H1 (cell line): ENCODE data around the gene FBLIM1. TPM values are rescaled to one million over a fixed set of nuclear protein-coding genes. Genes with fewer than 3 reads are reported as not detected.

Source experiments
- CTCF ChIA-PET: fragments of 300-600 bp; sonication (Branson Sonifier 250); formaldehyde crosslinking; loops from one replicate; lab custom pipeline; 2021; ENCODE audit not compliant: partially characterized antibody; lab: Charles Lee
- POLR2A ChIA-PET: fragments of 300-600 bp; sonication (Branson Sonifier 250); formaldehyde crosslinking; loops from one replicate; lab custom pipeline; 2021; ENCODE audit warnings: inconsistent platforms; ENCODE audit not compliant: partially characterized antibody; lab: Charles Lee
- DNase-seq, 2 experiments: peaks; one replicate each; pipeline versions ENCODE4 v3.0.0 to v3.0.0-alpha.2; 2010 to 2022; ENCODE audit warnings: low spot score in 2 of 2, low read depth in 1 of 2, mixed read lengths in 1 of 2
- FAIRE-seq: peaks from 2 replicates; lab custom pipeline; 2011; peaks lifted over from hg19 to GRCh38; lab: Jason Lieb, UNC
- H2AFZ ChIP-seq: 2 replicates; pipeline ENCODE4 v1.8.1; 2012; ENCODE audit warnings: low read length, inconsistent platforms
- H2AK5ac ChIP-seq: 2 replicates; pipeline ENCODE4 v1.6.1; 2013; ENCODE audit warnings: low read depth, low read length
- H2BK120ac ChIP-seq: replicated peaks from 2 replicates; pipeline ENCODE3; 2013; ENCODE audit warnings: low read depth, low read length, inconsistent platforms
- H2BK12ac ChIP-seq: 2 replicates; pipeline ENCODE4 v1.6.1; 2013; ENCODE audit warnings: low read depth, low read length
- H2BK15ac ChIP-seq: 2 replicates; pipeline ENCODE4 v1.6.1; 2013; ENCODE audit warnings: low read length
- H2BK20ac ChIP-seq: 2 replicates; pipeline ENCODE4 v1.6.1; 2013; ENCODE audit warnings: low read length
- H2BK5ac ChIP-seq: 2 replicates; pipeline ENCODE4 v1.6.1; 2013; ENCODE audit warnings: low read depth, low read length
- H3K14ac ChIP-seq: 2 replicates; pipeline ENCODE4 v1.6.1; 2013; ENCODE audit warnings: inconsistent platforms; ENCODE audit not compliant: insufficient read length
- H3K18ac ChIP-seq: 2 replicates; pipeline ENCODE4 v1.6.1; 2013; ENCODE audit warnings: low read length; ENCODE audit errors: extremely low read depth
- H3K23ac ChIP-seq: 2 replicates; pipeline ENCODE4 v1.6.1; 2013; ENCODE audit warnings: inconsistent platforms; ENCODE audit not compliant: insufficient read length
- H3K23me2 ChIP-seq: 2 replicates; pipeline ENCODE4 v1.6.1; 2013; ENCODE audit warnings: low read depth, low read length
- H3K27ac ChIP-seq: 2 replicates; pipeline ENCODE4 v1.6.1; 2011; ENCODE audit warnings: low read depth, low read length, inconsistent platforms
- H3K27me3 ChIP-seq, 4 experiments: replicated peaks in 1 of 4; 1 replicate in 1 of 4; 2 replicates in 3 of 4; pipeline versions ENCODE4 v1.6.1 to v1.8.1; 2011 to 2013; ENCODE audit warnings: low read length in 3 of 4, mild to moderate bottlenecking in 3 of 4, inconsistent platforms in 2 of 4, mixed read lengths in 2 of 4, moderate library complexity in 1 of 4; ENCODE audit not compliant: control insufficient read depth in 3 of 4, insufficient read depth in 3 of 4; ENCODE audit errors: extremely low read depth in 1 of 4
- H3K36me3 ChIP-seq, 4 experiments: 2 replicates each; pipeline versions ENCODE4 v1.6.1 to v1.8.1; 2011 to 2013; ENCODE audit warnings: mild to moderate bottlenecking in 4 of 4, low read length in 3 of 4, moderate library complexity in 2 of 4, control low read depth in 1 of 4, inconsistent platforms in 1 of 4; ENCODE audit not compliant: insufficient read depth in 4 of 4, control insufficient read depth in 2 of 4
- H3K4ac ChIP-seq: replicated peaks from 2 replicates; pipeline ENCODE3; 2013; ENCODE audit warnings: low read length, low read depth, mixed read lengths, inconsistent platforms; ENCODE audit not compliant: insufficient read length
- H3K4me1 ChIP-seq, 4 experiments: replicated peaks in 1 of 4; 1 replicate in 1 of 4; 2 replicates in 3 of 4; pipeline versions ENCODE4 v1.6.1 to v1.8.1; 2011 to 2013; ENCODE audit warnings: low read length in 3 of 4, inconsistent platforms in 2 of 4, mixed read lengths in 1 of 4; ENCODE audit not compliant: insufficient read depth in 4 of 4, control insufficient read depth in 3 of 4
- H3K4me2 ChIP-seq, 2 experiments: 2 replicates each; pipeline versions ENCODE4 v1.6.1 to v1.8.1; 2011 to 2013; ENCODE audit warnings: low read depth in 2 of 2, low read length in 2 of 2, control low read depth in 1 of 2, inconsistent platforms in 1 of 2, mild to moderate bottlenecking in 1 of 2; ENCODE audit not compliant: insufficient read depth in 1 of 2
- H3K4me3 ChIP-seq, 4 experiments: fragments of 200-600, 300-600 bp in 1 of 4; sonication (generic), shearing (Covaris generic), sonication (Bioruptor Twin) in 1 of 4; 2 replicates each; pipeline versions ENCODE4 v1.5.1 to v1.8.1; 2011 to 2016; ENCODE audit warnings: low read length in 4 of 4, low read depth in 3 of 4, control low read depth in 2 of 4, inconsistent platforms in 2 of 4, mild to moderate bottlenecking in 2 of 4, mixed read lengths in 1 of 4, moderate library complexity in 1 of 4; ENCODE audit not compliant: insufficient read depth in 2 of 4; ENCODE audit errors: extremely low read depth in 1 of 4
- H3K56ac ChIP-seq: replicated peaks from 2 replicates; pipeline ENCODE3; 2013; ENCODE audit warnings: low read depth, mild to moderate bottlenecking, mixed read lengths, low read length, inconsistent platforms; ENCODE audit not compliant: insufficient read length
- H3K79me1 ChIP-seq: 2 replicates; pipeline ENCODE4 v1.6.1; 2013; ENCODE audit warnings: low read depth, low read length, control low read depth
- H3K79me2 ChIP-seq, 2 experiments: 2 replicates each; pipeline versions ENCODE4 v1.6.1 to v1.8.1; 2012 to 2013; ENCODE audit warnings: low read length in 2 of 2, mild to moderate bottlenecking in 2 of 2, inconsistent platforms in 1 of 2; ENCODE audit not compliant: insufficient read depth in 2 of 2, control insufficient read depth in 1 of 2
- H3K9ac ChIP-seq, 4 experiments: replicated peaks in 1 of 4; 1 replicate in 1 of 4; 2 replicates in 3 of 4; pipeline versions ENCODE4 v1.6.1 to v1.8.1; 2011 to 2013; ENCODE audit warnings: low read depth in 3 of 4, low read length in 3 of 4, control low read depth in 2 of 4, mild to moderate bottlenecking in 2 of 4, moderate library complexity in 2 of 4, inconsistent platforms in 1 of 4; ENCODE audit errors: extremely low read depth in 1 of 4
- H3K9me3 ChIP-seq, 2 experiments: 2 replicates each; pipeline versions ENCODE4 v1.6.1 to v1.8.1; 2012 to 2013; ENCODE audit warnings: mild to moderate bottlenecking in 2 of 2, moderate library complexity in 2 of 2, control low read depth in 1 of 2, inconsistent platforms in 1 of 2, low read depth in 1 of 2, low read length in 1 of 2, mixed read lengths in 1 of 2; ENCODE audit not compliant: insufficient read depth in 2 of 2
- H4K20me1 ChIP-seq, 2 experiments: replicated peaks in 1 of 2; 2 replicates each; pipeline versions ENCODE3 to v1.8.1; 2011 to 2013; ENCODE audit warnings: inconsistent platforms in 2 of 2, low read length in 2 of 2, mild to moderate bottlenecking in 1 of 2; ENCODE audit not compliant: insufficient read depth in 2 of 2, control insufficient read depth in 1 of 2
- H4K5ac ChIP-seq: 2 replicates; pipeline ENCODE4 v1.6.1; 2013; ENCODE audit warnings: low read length, low read depth, mixed read lengths, inconsistent platforms; ENCODE audit not compliant: insufficient read length
- H4K8ac ChIP-seq: 2 replicates; pipeline ENCODE4 v1.8.0; 2013; ENCODE audit warnings: mild to moderate bottlenecking, moderate library complexity, low read length, inconsistent platforms; ENCODE audit not compliant: insufficient read depth; ENCODE audit errors: extremely low read depth
- H4K91ac ChIP-seq: replicated peaks from 2 replicates; pipeline ENCODE3; 2013; ENCODE audit warnings: low read length, mixed read lengths, inconsistent platforms; ENCODE audit not compliant: insufficient read length
- CBX5 ChIP-seq: fragments of 300-800, 300-1000 bp; sonication (generic); IDR thresholded peaks from 2 replicates; pipeline ENCODE4 v1.7.1; 2016; ENCODE audit warnings: antibody characterized with exemption, low read length, low read depth
- CHD1 ChIP-seq: IDR thresholded peaks from 2 replicates; pipeline ENCODE4 v1.6.1; 2012; ENCODE audit warnings: low read depth, low read length, improper control_type of control experiment
- KDM5A ChIP-seq: fragments of 200-600 bp; IDR thresholded peaks from 2 replicates; pipeline ENCODE4 v1.7.1; 2012; ENCODE audit warnings: mild to moderate bottlenecking, low read length, inconsistent platforms, mixed read lengths
- RFX5 ChIP-seq: IDR thresholded peaks from 2 replicates; pipeline ENCODE4 v1.6.1; 2011; ENCODE audit warnings: low read depth, low read length, improper control_type of control experiment, borderline replicate concordance
- SIX5 ChIP-seq: IDR thresholded peaks from 2 replicates; pipeline ENCODE4 v1.6.1; 2011; ENCODE audit warnings: mild to moderate bottlenecking, low read depth, low read length
- WGBS, 2 experiments: shearing (Covaris generic) in 1 of 2; methylation state at CpG; one replicate each; pipeline versions ENCODE4 v1.1.6 to v1.1.7; 2013 to 2015; ENCODE audit warnings: low lambda C conversion rate in 2 of 2, mixed read lengths in 2 of 2, inconsistent platforms in 1 of 2, low coverage in 1 of 2, missing lambda C conversion rate in 1 of 2; ENCODE audit not compliant: insufficient replicate concordance in 2 of 2, insufficient coverage in 1 of 2, insufficient read length in 1 of 2; ENCODE audit errors: extremely low coverage in 1 of 2, missing lambda C conversion rate in 1 of 2; 5-methylcytosine and 5-hydroxymethylcytosine counted together
- polyA plus RNA-seq, 7 experiments: library from polyadenylated mRNA; depleted of rRNA in 3 of 7; stranded (reverse) in 5 of 7; unstranded in 2 of 7; fragments of >200 nt in 5 of 7; fragments of 200-250 nt in 2 of 7; gene quantifications; 1 replicate in 5 of 7; 2 replicates in 1 of 7; 4 replicates in 1 of 7; pipeline versions ENCODE4 v1.2.1 to v1.2.3, GENCODE V29; 2011 to 2013; ENCODE audit warnings: missing spikeins in 2 of 7, mixed read lengths in 2 of 7
- total RNA-seq: library from RNA; stranded (reverse); fragmentation: NEBNext Ultra II Directional; extraction: Animal tissue kit (Norgen Biotek cat#: 25700); gene quantifications from 2 replicates; pipeline ENCODE4 v1.2.1, GENCODE V29; 2021

The FBLIM1 gene
- total and polyA plus RNA-seq, 2 of the 8 experiments (the other 6 are each of a cell fraction or from before 2014, with no cell fraction given), result 66.6 to 66.7 TPM

- Histone ChIP-seq H3K23me2 (peaks cover 9% of the 10 kb centered on the region; the same call in 1 of the 2 replicates), H3K9me3 (no peaks in the 10 kb centered on the region), H3K9ac (peak overlapping the region; percentile 70 to 81 (median 79)), H3K36me3 (peaks cover 0 to 3% (median 1%) of the 10 kb centered on the region in 4 experiments; a peak in 3 of 8 replicates), H2AFZ (no peak overlapping the region), H3K4ac (peak overlapping the region; percentile 57), H3K79me1 (peaks cover 14% of the 10 kb centered on the region), H4K8ac (peak overlapping the region; percentile 77), H4K20me1 (peaks cover 6 to 13% of the 10 kb centered on the region in 2 experiments), H3K27me3 (no peaks in the 10 kb centered on the region), H4K91ac (no peak overlapping the region), H2BK20ac (no peak overlapping the region), H3K14ac (no peak overlapping the region), H2BK5ac (peak overlapping the region; percentile 35; the same call in 1 of the 2 replicates), H3K27ac (peak overlapping the region; percentile 17; the same call in 1 of the 2 replicates), H3K4me3 (peak overlapping the region; percentile 68 to 97 (median 84)), H3K79me2 (peaks cover 0 to 45% of the 10 kb centered on the region in 2 experiments; a peak in 2 of 4 replicates), H4K5ac (peak overlapping the region; percentile 38), H3K4me1 (peaks cover 14 to 37% (median 30%) of the 10 kb centered on the region in 4 experiments), H2BK120ac (no peak overlapping the region), H2AK5ac (no peak overlapping the region), H2BK12ac (no peak overlapping the region), H3K23ac (no peak overlapping the region), H3K18ac (peak overlapping the region; percentile 48), H3K4me2 (peak overlapping the region; percentile 80 to 84), H2BK15ac (no peak overlapping the region), H3K56ac (no peak overlapping the region)
- DNase-seq (peak in 1 of 2 experiments; percentile 70), FAIRE-seq (no peak)
- CTCF ChIA-PET, result interaction anchor here (1.3 to 2.2 kb wide), 2 partner anchors 18 to 21 kb away, joined by 3 to 11 read pairs; partner anchors contain the start of gene TMEM82
- POLR2A ChIA-PET, result interaction anchor here (0.6 to 2.8 kb wide), 11 partner anchors 10 to 89 kb away, joined by 3 to 17 read pairs (median 7); partner anchors contain the start of gene SPEN
- WGBS, 2 experiments, result 2% methylated on average over 20 of the region's 58 CpGs; no CpG with 5 or more reads in 1 of the 2 experiments
- no peak for TF ChIP-seq CHD1
- TF ChIP-seq SIX5, result no peak
- TF ChIP-seq CBX5, result no peak
- no peak for TF ChIP-seq KDM5A
- TF ChIP-seq RFX5, result no peak
Observed at GRCh38 chr1:15758953-15759661, 512 bp downstream of the FBLIM1 start.
